ENCODE data around the gene MEAK7. TPM values are rescaled to one million over a fixed set of nuclear protein-coding genes. Genes with fewer than 3 reads are reported as not detected.

MEAK7 gene
- total and polyA plus RNA-seq, 2 of the 8 experiments (the other 6 are each of a cell fraction or from before 2014, with no cell fraction given): 9.6 to 19.6 TPM

DNA sequence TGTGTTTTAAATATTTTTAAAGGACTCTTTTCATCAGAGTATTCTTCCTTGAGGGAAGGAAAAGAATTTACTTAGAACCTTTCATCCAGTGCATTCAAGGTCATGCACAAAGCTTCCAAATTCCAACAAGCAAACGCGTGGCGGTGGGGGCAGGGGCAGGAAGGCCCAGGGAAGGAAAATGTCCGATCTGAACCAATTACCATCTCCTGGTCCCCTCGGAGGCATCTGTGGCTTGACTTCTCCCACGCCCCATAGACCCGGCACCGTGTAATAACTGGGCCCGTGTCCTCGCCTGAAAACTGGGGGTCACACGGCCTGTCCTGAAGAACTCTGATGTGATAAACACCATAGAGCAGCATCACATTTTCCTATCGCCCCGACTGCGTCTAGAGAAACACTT is 18.3 kb downstream of the MEAK7 start:
- no peak overlapping the region for H3K56ac ChIP-seq (replicated peaks; ENCODE audit: insufficient read length, low read depth, low read length)
- no peak overlapping the region for H2BK5ac ChIP-seq (ENCODE audit: low read depth, low read length)
- no peak overlapping the region for H3K4ac ChIP-seq (replicated peaks; ENCODE audit: insufficient read length, low read depth, low read length)
- no peak overlapping the region for H3K18ac ChIP-seq (ENCODE audit: extremely low read depth, low read length)
- no peaks in the 10 kb centered on the region for H3K23me2 ChIP-seq (ENCODE audit: low read depth, low read length)
- POLR2A ChIA-PET (ENCODE audit: partially characterized antibody): interaction anchor here (0.9 to 1.0 kb wide), 2 partner anchors 11 to 157 kb away, joined by 3 to 4 read pairs; no protein-coding TSS in a partner anchor
- H4K5ac ChIP-seq (ENCODE audit: insufficient read length, low read depth, low read length): no peak overlapping the region
- H3K79me2 ChIP-seq (ENCODE audit: control insufficient read depth in 1 of 2, insufficient read depth in 2 of 2, low read length in 2 of 2): no peaks in the 10 kb centered on the region
- 88% methylated on average over 13 of the region's 14 CpGs; no CpG with 5 or more reads in 1 of the 2 experiments for WGBS, 2 experiments (ENCODE audit: extremely low coverage in 1 of 2, insufficient coverage in 1 of 2, insufficient read length in 1 of 2, insufficient replicate concordance in 2 of 2, low coverage in 1 of 2, low lambda C conversion rate in 2 of 2, missing lambda C conversion rate in 1 of 2)
- DNase-seq (ENCODE audit: low read depth in 1 of 2, low spot score in 2 of 2) (peak in 1 of 2 experiments; percentile 22), FAIRE-seq (no peak)
- H4K8ac ChIP-seq (ENCODE audit: extremely low read depth, insufficient read depth, low read length): no peak overlapping the region
- H3K9me3 ChIP-seq (ENCODE audit: insufficient read depth in 2 of 2, low read depth in 1 of 2, low read length in 1 of 2): no peaks in the 10 kb centered on the region
- no peak overlapping the region for H2AFZ ChIP-seq (ENCODE audit: low read length)
- H3K79me1 ChIP-seq (ENCODE audit: low read depth, low read length): no peaks in the 10 kb centered on the region
- no peak overlapping the region for H2BK120ac ChIP-seq (replicated peaks; ENCODE audit: low read depth, low read length)
- no peak overlapping the region for H2BK12ac ChIP-seq (ENCODE audit: low read depth, low read length)
- no peak overlapping the region for H3K4me3 ChIP-seq (ENCODE audit: extremely low read depth in 1 of 4, insufficient read depth in 2 of 4, low read depth in 3 of 4, low read length in 4 of 4)
- no peak overlapping the region for H4K91ac ChIP-seq (replicated peaks; ENCODE audit: insufficient read length, low read length)
- no peaks in the 10 kb centered on the region for H3K27me3 ChIP-seq (replicated peaks in 1 of 4; ENCODE audit: control insufficient read depth in 3 of 4, extremely low read depth in 1 of 4, insufficient read depth in 3 of 4, low read length in 3 of 4)
- no peak overlapping the region for H2AK5ac ChIP-seq (ENCODE audit: low read depth, low read length)
- no peak overlapping the region for H3K14ac ChIP-seq (ENCODE audit: insufficient read length)
- no peak overlapping the region for H3K4me2 ChIP-seq (ENCODE audit: insufficient read depth in 1 of 2, low read depth in 2 of 2, low read length in 2 of 2)
- no peaks in the 10 kb centered on the region for H3K4me1 ChIP-seq (replicated peaks in 1 of 4; ENCODE audit: control insufficient read depth in 3 of 4, insufficient read depth in 4 of 4, low read length in 3 of 4)
- peaks cover 0 to 4% of the 10 kb centered on the region in 2 experiments for H4K20me1 ChIP-seq (replicated peaks in 1 of 2; ENCODE audit: control insufficient read depth in 1 of 2, insufficient read depth in 2 of 2, low read length in 2 of 2)
- H2BK15ac ChIP-seq (ENCODE audit: low read length): no peak overlapping the region
- no peaks in the 10 kb centered on the region; a peak in 3 of 8 replicates for H3K36me3 ChIP-seq (ENCODE audit: control insufficient read depth in 2 of 4, insufficient read depth in 4 of 4, low read length in 3 of 4)
- H3K9ac ChIP-seq (replicated peaks in 1 of 4; ENCODE audit: extremely low read depth in 1 of 4, low read depth in 3 of 4, low read length in 3 of 4): no peak overlapping the region
- no peak overlapping the region for H3K23ac ChIP-seq (ENCODE audit: insufficient read length)
- H3K27ac ChIP-seq (ENCODE audit: low read depth, low read length): no peak overlapping the region
- H2BK20ac ChIP-seq (ENCODE audit: low read length): no peak overlapping the region
- CTCF ChIA-PET (ENCODE audit: partially characterized antibody): interaction anchor here (0.8 to 2.1 kb wide), 7 partner anchors 16 to 299 kb away, joined by 3 to 9 read pairs (median 3); no protein-coding TSS in a partner anchor
- TF ChIP-seq JUND (IDR thresholded peaks at IDR 0.05; ENCODE audit: low read length) (no peak), SP4 (IDR thresholded peaks at IDR 0.05; ENCODE audit: low read length) (no peak), RFX5 (IDR thresholded peaks at IDR 0.05; ENCODE audit: borderline replicate concordance, low read depth, low read length) (no peak), CBX8 (IDR thresholded peaks at IDR 0.05; ENCODE audit: borderline replicate concordance, low read depth, low read length) (no peak), FOSL1 (IDR thresholded peaks at IDR 0.05; ENCODE audit: insufficient read depth, low read depth, low read length) (no peak), ZNF274 (IDR thresholded peaks at IDR 0.05; ENCODE audit: borderline replicate concordance, extremely low read depth, low read length) (no peak), TEAD4 (IDR thresholded peaks at IDR 0.05; ENCODE audit: low read depth, low read length) (no peak), MAFK (IDR thresholded peaks at IDR 0.05; ENCODE audit: low read depth, low read length) (no peak)
- TF ChIP-seq, protein P1, sequence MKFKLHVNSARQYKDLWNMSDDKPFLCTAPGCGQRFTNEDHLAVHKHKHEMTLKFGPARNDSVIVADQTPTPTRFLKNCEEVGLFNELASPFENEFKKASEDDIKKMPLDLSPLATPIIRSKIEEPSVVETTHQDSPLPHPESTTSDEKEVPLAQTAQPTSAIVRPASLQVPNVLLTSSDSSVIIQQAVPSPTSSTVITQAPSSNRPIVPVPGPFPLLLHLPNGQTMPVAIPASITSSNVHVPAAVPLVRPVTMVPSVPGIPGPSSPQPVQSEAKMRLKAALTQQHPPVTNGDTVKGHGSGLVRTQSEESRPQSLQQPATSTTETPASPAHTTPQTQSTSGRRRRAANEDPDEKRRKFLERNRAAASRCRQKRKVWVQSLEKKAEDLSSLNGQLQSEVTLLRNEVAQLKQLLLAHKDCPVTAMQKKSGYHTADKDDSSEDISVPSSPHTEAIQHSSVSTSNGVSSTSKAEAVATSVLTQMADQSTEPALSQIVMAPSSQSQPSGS (IDR thresholded peaks at IDR 0.05; ENCODE audit: low read length): no peak
- TF ChIP-seq, protein P2, sequence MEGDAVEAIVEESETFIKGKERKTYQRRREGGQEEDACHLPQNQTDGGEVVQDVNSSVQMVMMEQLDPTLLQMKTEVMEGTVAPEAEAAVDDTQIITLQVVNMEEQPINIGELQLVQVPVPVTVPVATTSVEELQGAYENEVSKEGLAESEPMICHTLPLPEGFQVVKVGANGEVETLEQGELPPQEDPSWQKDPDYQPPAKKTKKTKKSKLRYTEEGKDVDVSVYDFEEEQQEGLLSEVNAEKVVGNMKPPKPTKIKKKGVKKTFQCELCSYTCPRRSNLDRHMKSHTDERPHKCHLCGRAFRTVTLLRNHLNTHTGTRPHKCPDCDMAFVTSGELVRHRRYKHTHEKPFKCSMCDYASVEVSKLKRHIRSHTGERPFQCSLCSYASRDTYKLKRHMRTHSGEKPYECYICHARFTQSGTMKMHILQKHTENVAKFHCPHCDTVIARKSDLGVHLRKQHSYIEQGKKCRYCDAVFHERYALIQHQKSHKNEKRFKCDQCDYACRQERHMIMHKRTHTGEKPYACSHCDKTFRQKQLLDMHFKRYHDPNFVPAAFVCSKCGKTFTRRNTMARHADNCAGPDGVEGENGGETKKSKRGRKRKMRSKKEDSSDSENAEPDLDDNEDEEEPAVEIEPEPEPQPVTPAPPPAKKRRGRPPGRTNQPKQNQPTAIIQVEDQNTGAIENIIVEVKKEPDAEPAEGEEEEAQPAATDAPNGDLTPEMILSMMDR (IDR thresholded peaks at IDR 0.05; ENCODE audit: control extremely low read depth in 1 of 3, insufficient read depth in 1 of 3, low read depth in 1 of 3, low read length in 3 of 3): no peak
